Suppressor macrophage (primary cell): ENCODE data around the gene ARHGEF11.

Source experiments
- DNase-seq, 4 experiments: peaks; one replicate each; pipeline ENCODE4 v3.0.0-alpha.2; 2020 to 2022

The ARHGEF11 gene

GRCh38 chr1:156999596-157000320, 45.8 kb downstream of the ARHGEF11 start:
- no peak for DNase-seq

- DNase-seq, result no peak
Measured at GRCh38 chr1:156998840-156999500, 46.6 kb downstream of the ARHGEF11 start.

- DNase-seq, result no peak
Measured at GRCh38 chr1:156998301-156998700, 47.2 kb downstream of the ARHGEF11 start.

GRCh38 chr1:156995412-156995811, 50.1 kb downstream of the ARHGEF11 start:
- no peak for DNase-seq

GRCh38 chr1:156994277-156994676, 51.3 kb downstream of the ARHGEF11 start:
- DNase-seq, result no peak

- no peak for DNase-seq
Measured at GRCh38 chr1:156993426-156994147, 52.0 kb downstream of the ARHGEF11 start.

GRCh38 chr1:156992215-156992614, 53.3 kb downstream of the ARHGEF11 start:
- DNase-seq, result no peak

GRCh38 chr1:156987715-156988114, 57.8 kb downstream of the ARHGEF11 start:
- peak in 1 of 4 experiments; percentile 13 for DNase-seq

GRCh38 chr1:156980551-156980950, 65.0 kb downstream of the ARHGEF11 start:
- no peak for DNase-seq

GRCh38 chr1:156975084-156975483, 70.5 kb downstream of the ARHGEF11 start:
- DNase-seq, result no peak

- DNase-seq, result no peak
Measured at GRCh38 chr1:156973417-156973816, 72.1 kb downstream of the ARHGEF11 start.

- DNase-seq, result no peak
Measured at GRCh38 chr1:156970017-156970416, 75.5 kb downstream of the ARHGEF11 start.

- no peak for DNase-seq
Measured at GRCh38 chr1:156969496-156969895, 76.0 kb downstream of the ARHGEF11 start.

- no peak for DNase-seq
Measured at GRCh38 chr1:156964441-156964840, 81.1 kb downstream of the ARHGEF11 start.

GRCh38 chr1:156963621-156964020, 81.9 kb downstream of the ARHGEF11 start:
- peak; percentile 70 to 89 (median 86) for DNase-seq

- peak; percentile 13 to 50 (median 44) for DNase-seq
Measured at GRCh38 chr1:156961709-156962108, 83.8 kb downstream of the ARHGEF11 start.

GRCh38 chr1:156959925-156960324, 85.6 kb downstream of the ARHGEF11 start:
- no peak for DNase-seq

- no peak for DNase-seq
Measured at GRCh38 chr1:156959414-156959813, 86.1 kb downstream of the ARHGEF11 start.

GRCh38 chr1:156958247-156958714, 87.3 kb downstream of the ARHGEF11 start:
- DNase-seq, result no peak

GRCh38 chr1:156957634-156958033, 87.9 kb downstream of the ARHGEF11 start:
- DNase-seq, result no peak

- DNase-seq, result no peak
Measured at GRCh38 chr1:156956333-156956732, 89.2 kb downstream of the ARHGEF11 start.

GRCh38 chr1:156953571-156953970, 92.0 kb downstream of the ARHGEF11 start:
- DNase-seq, result no peak

- DNase-seq, result no peak
Measured at GRCh38 chr1:156951371-156951770, 94.2 kb downstream of the ARHGEF11 start.
